Neural progenitor cell (in vitro differentiated cells): Measurements from ENCODE around the gene ALK.

Experiments used
- CTCF ChIP-seq: fragments of 200-600 bp; sonication (generic); IDR thresholded peaks from 2 replicates; pipeline ENCODE4 v1.5.1; 2017; ENCODE audit warnings: antibody characterized with exemption, mild to moderate bottlenecking
- EZH2 ChIP-seq: fragments of 200-600 bp; sonication (generic); IDR thresholded peaks from 2 replicates; pipeline ENCODE4 v1.6.1; 2017; ENCODE audit warnings: antibody characterized with exemption, mild to moderate bottlenecking, moderate library complexity
- EZH2phosphoT487 ChIP-seq: fragments of 200-600 bp; sonication (generic); IDR thresholded peaks from 2 replicates; pipeline ENCODE4 v1.6.1; 2017; ENCODE audit warnings: antibody characterized with exemption

GRCh38 chr2:29388071-29388470 lies 533.3 kb downstream of the ALK start:
- no peak for TF ChIP-seq CTCF
- TF ChIP-seq EZH2: no peak
- TF ChIP-seq EZH2phosphoT487: no peak
